OCI-LY7 (cell line): ENCODE data around the gene EVA1B. TPM values are rescaled to one million over a fixed set of nuclear protein-coding genes. Genes with fewer than 3 reads are reported as not detected.

ENCODE experiments used
- BruUV-seq: library from RNA; stranded (reverse); fragments of 400-500 nt; replicated peaks from 2 replicates; lab custom pipeline; 2021; lab: Mats Ljungman, UMichigan
- CTCF ChIA-PET: fragments of 300-600 bp; sonication (Branson Sonifier 250); formaldehyde crosslinking; loops from one replicate; lab custom pipeline; 2022; ENCODE audit warnings: antibody characterized with exemption; ENCODE audit not compliant: unreplicated experiment; lab: Charles Lee
- POLR2A ChIA-PET: fragments of 300-600 bp; sonication (Branson Sonifier 250); formaldehyde crosslinking; loops from one replicate; lab custom pipeline; 2022; ENCODE audit warnings: antibody characterized with exemption; lab: Charles Lee
- DNase-seq: peaks from one replicate; pipeline ENCODE4 v3.0.0-alpha.2; 2015; ENCODE audit warnings: low spot score
- H2AFZ ChIP-seq: fragments of 200-600 bp; sonication (generic), shearing (Covaris generic); 2 replicates; pipeline ENCODE4 v1.6.1; 2014; ENCODE audit warnings: mild to moderate bottlenecking, antibody characterized with exemption, low read length, moderate library complexity
- H3K27ac ChIP-seq: fragments of 200-600 bp; sonication (generic); 2 replicates; pipeline ENCODE4 v1.5.1; 2014; ENCODE audit warnings: mixed run types, low read depth, mild to moderate bottlenecking, moderate library complexity, low read length, inconsistent platforms; ENCODE audit not compliant: poor library complexity, severe bottlenecking
- H3K36me3 ChIP-seq: fragments of 200-600 bp; sonication (generic); 2 replicates; pipeline ENCODE4 v1.6.1; 2014; ENCODE audit warnings: mild to moderate bottlenecking, antibody characterized with exemption, low read length, moderate library complexity, mixed read lengths; ENCODE audit not compliant: insufficient read depth
- H3K4me1 ChIP-seq: fragments of 200-600 bp; sonication (generic); 2 replicates; pipeline ENCODE4 v1.5.1; 2014; ENCODE audit warnings: mild to moderate bottlenecking, low read length; ENCODE audit not compliant: insufficient read depth, poor library complexity, severe bottlenecking
- H3K4me2 ChIP-seq: fragments of 200-600 bp; sonication (generic); 2 replicates; pipeline ENCODE4 v1.6.1; 2014; ENCODE audit warnings: mild to moderate bottlenecking, low read length
- H3K4me3 ChIP-seq: fragments of 200-600 bp; sonication (generic); 2 replicates; pipeline ENCODE4 v1.5.1; 2014; ENCODE audit warnings: mild to moderate bottlenecking, low read depth, low read length; ENCODE audit not compliant: poor library complexity, severe bottlenecking
- H3K79me2 ChIP-seq: fragments of 200-600 bp; sonication (generic); 2 replicates; pipeline ENCODE4 v1.6.1; 2016; ENCODE audit warnings: low read depth, mild to moderate bottlenecking, low read length, moderate library complexity, mixed read lengths; ENCODE audit not compliant: insufficient read depth
- H3K9me2 ChIP-seq: fragments of 200-600 bp; sonication (generic); 2 replicates; pipeline ENCODE4 v1.6.1; 2016; ENCODE audit warnings: mild to moderate bottlenecking, low read length, mixed read lengths; ENCODE audit not compliant: insufficient read depth
- H3K9me3 ChIP-seq: fragments of 200-600 bp; sonication (generic); 2 replicates; pipeline ENCODE4 v1.6.1; 2014; ENCODE audit warnings: mild to moderate bottlenecking, mixed run types, low read length, mixed read lengths
- H4K20me1 ChIP-seq: fragments of 200-600 bp; sonication (generic); 2 replicates; pipeline ENCODE4 v1.6.1; 2014; ENCODE audit warnings: mild to moderate bottlenecking, antibody characterized with exemption, low read length, moderate library complexity, mixed read lengths; ENCODE audit not compliant: insufficient read depth
- CTCF ChIP-seq: fragments of 200-600 bp; sonication (generic); conservative IDR thresholded peaks from 2 replicates; pipeline ENCODE4 v1.5.1; 2014; ENCODE audit warnings: mild to moderate bottlenecking, antibody characterized with exemption, low read length, moderate library complexity, mixed read lengths
- EZH2phosphoT487 ChIP-seq: fragments of 200-600 bp; sonication (generic); IDR thresholded peaks from 2 replicates; pipeline ENCODE4 v1.6.1; 2018; ENCODE audit warnings: low read depth, borderline replicate concordance, mild to moderate bottlenecking, mixed run types, antibody characterized with exemption, low read length, moderate library complexity, mixed read lengths
- intact Hi-C: fragments of 100-400 bp; cut with micrococcal nuclease; formaldehyde crosslinking; loops from one replicate; pipeline ENCODE4 v1.10.0; 2022; ENCODE audit not compliant: unreplicated experiment
- total RNA-seq, 2 experiments: library from RNA; depleted of rRNA in 1 of 2; stranded (reverse); fragments of >200 nt in 1 of 2; shearing (Covaris generic) in 1 of 2; gene quantifications; 2 replicates each; pipeline ENCODE4 v1.2.3, GENCODE V29; 2014 to 2022

EVA1B gene
- total RNA-seq, 2 experiments from 2014 or later: 0.84 to 2.0 TPM

GRCh38 chr1:36320767-36321118, 2.7 kb downstream of the EVA1B start:
- Histone ChIP-seq H3K36me3 (no peaks in the 10 kb centered on the region), H3K27ac (no peak overlapping the region), H2AFZ (no peak overlapping the region), H3K9me3 (no peaks in the 10 kb centered on the region), H3K79me2 (no peaks in the 10 kb centered on the region), H3K4me3 (no peak overlapping the region), H3K9me2 (no peaks in the 10 kb centered on the region), H3K4me1 (peaks cover 20% of the 10 kb centered on the region), H3K4me2 (no peak overlapping the region; the same call in 1 of the 2 replicates), H4K20me1 (no peaks in the 10 kb centered on the region)
- no TSS peak for BruUV-seq
- CTCF ChIA-PET: no interaction called here
- POLR2A ChIA-PET: no interaction called here
- intact Hi-C loops: no loop called here
- DNase-seq: no peak
- TF ChIP-seq CTCF (no peak), EZH2phosphoT487 (no peak)

GRCh38 chr1:36320291-36320761, 3.1 kb downstream of the EVA1B start:
- CTCF ChIA-PET: no interaction called here
- Histone ChIP-seq H3K9me3 (no peaks in the 10 kb centered on the region), H3K4me2 (no peak overlapping the region), H3K4me1 (peaks cover 20% of the 10 kb centered on the region), H2AFZ (no peak overlapping the region), H3K36me3 (no peaks in the 10 kb centered on the region), H3K79me2 (no peaks in the 10 kb centered on the region), H3K9me2 (no peaks in the 10 kb centered on the region), H3K27ac (no peak overlapping the region), H3K4me3 (no peak overlapping the region), H4K20me1 (no peaks in the 10 kb centered on the region)
- POLR2A ChIA-PET: no interaction called here
- no TSS peak for BruUV-seq
- TF ChIP-seq CTCF (no peak), EZH2phosphoT487 (no peak)
- DNase-seq: no peak
- intact Hi-C loops: no loop called here

GRCh38 chr1:36309397-36309796, 14.0 kb downstream of the EVA1B start:
- no TSS peak for BruUV-seq
- Histone ChIP-seq H3K4me3 (no peak overlapping the region), H3K79me2 (no peaks in the 10 kb centered on the region), H3K4me1 (peaks cover 25% of the 10 kb centered on the region), H3K9me3 (no peaks in the 10 kb centered on the region), H4K20me1 (no peaks in the 10 kb centered on the region), H3K27ac (no peak overlapping the region), H3K9me2 (no peaks in the 10 kb centered on the region), H2AFZ (no peak overlapping the region), H3K4me2 (no peak overlapping the region), H3K36me3 (peaks cover 28% of the 10 kb centered on the region)
- intact Hi-C loops: loop anchor here (5.0 kb wide), 1 partner anchor 162 kb away; the partner anchor contains the start of gene TRAPPC3
- CTCF ChIA-PET: no interaction called here
- DNase-seq: no peak
- POLR2A ChIA-PET: interaction anchor here (0.8 to 1.6 kb wide), 2 partner anchors 10 to 22 kb away, joined by 3 read pairs; no protein-coding TSS in a partner anchor
- no peak for TF ChIP-seq EZH2phosphoT487
- no peak for TF ChIP-seq CTCF
